T-helper 1 cell treated with Interleukin-12 subunit alpha and Interleukin-12 subunit beta and Interleukin-4 antibody, amounts not matched to agents 30 ng/mL and 1 ng/mL, for 36 hours (primary cell): Measurements from ENCODE around the gene DUSP9. TPM values are rescaled to one million over a fixed set of nuclear protein-coding genes. Genes with fewer than 3 reads are reported as not detected.

Experiments used
- total RNA-seq: library from RNA; stranded (reverse); gene quantifications from 2 replicates; pipeline ENCODE4 v1.2.3, GENCODE V29; 2022

The DUSP9 gene
- total RNA-seq, 1 donor from 2014 or later: not detected

Other genes with a start within 250 kb of the DUSP9 start
- gene PNMA6E, start 245.9 kb upstream of the DUSP9 start, total RNA-seq: not detected in 2 replicates
- 2.5 TPM in 2 replicates for gene ZFP92, start 235.7 kb upstream of the DUSP9 start, total RNA-seq
- gene TREX2, start 201.1 kb upstream of the DUSP9 start, total RNA-seq: 2.3 and 2.4 TPM in 2 replicates
- 41.9 and 42.1 TPM in 2 replicates for gene HAUS7, start 176.6 kb upstream of the DUSP9 start, total RNA-seq
- not detected in 2 replicates for gene BGN, start 152.2 kb upstream of the DUSP9 start, total RNA-seq
- gene ATP2B3, start 129.6 kb upstream of the DUSP9 start, total RNA-seq: 0.07 and 0.12 TPM in 2 replicates
- 22.7 and 23.3 TPM in 2 replicates for gene CCNQ, start 48.1 kb upstream of the DUSP9 start, total RNA-seq
- gene PNCK, start 26.6 kb downstream of the DUSP9 start, total RNA-seq: not detected in 2 replicates
- gene SLC6A8, start 40.7 kb downstream of the DUSP9 start, total RNA-seq: 2.3 and 3.1 TPM in 2 replicates
- 168 and 173 TPM in 2 replicates for gene BCAP31, start 77.2 kb downstream of the DUSP9 start, total RNA-seq
- gene ABCD1, start 77.7 kb downstream of the DUSP9 start, total RNA-seq: 17.8 and 19.3 TPM in 2 replicates
- gene PLXNB3, start 117.0 kb downstream of the DUSP9 start, total RNA-seq: 0.34 and 0.80 TPM in 2 replicates
- not detected in 2 replicates for gene SRPK3, start 133.8 kb downstream of the DUSP9 start, total RNA-seq
- gene IDH3G, start 147.2 kb downstream of the DUSP9 start, total RNA-seq: 72.0 and 74.2 TPM in 2 replicates
- gene SSR4, start 147.5 kb downstream of the DUSP9 start, total RNA-seq: 286 and 299 TPM in 2 replicates
- gene PDZD4, start 183.3 kb downstream of the DUSP9 start, total RNA-seq: 0.39 and 0.66 TPM in 2 replicates
- gene L1CAM, start 239.0 kb downstream of the DUSP9 start, total RNA-seq: 8.0 and 9.7 TPM in 2 replicates